HCT116 (cell line): Measurements from ENCODE around the gene STOX2. TPM values are rescaled to one million over a fixed set of nuclear protein-coding genes. Genes with fewer than 3 reads are reported as not detected.

Experiments used
- ATAC-seq: fragments of 200-7000 bp; cut with Tn5 transposase; 2 replicates; pipeline ENCODE4 v1.9.1; 2020; ENCODE audit warnings: mild to moderate bottlenecking, moderate library complexity
- BruUV-seq: library from RNA; stranded (reverse); fragments of 400-500 nt; replicated peaks from 2 replicates; lab custom pipeline; 2021; lab: Mats Ljungman, UMichigan
- CTCF ChIA-PET: fragments of 300-600 bp; sonication (Branson Sonifier 250); formaldehyde crosslinking; loops from one replicate; lab custom pipeline; 2021; ENCODE audit warnings: antibody characterized with exemption; lab: Charles Lee
- POLR2A ChIA-PET: fragments of 300-600, 350-600 bp; sonication (Branson Sonifier 250); formaldehyde crosslinking; loops from one replicate; lab custom pipeline; 2021; ENCODE audit warnings: antibody characterized with exemption; lab: Charles Lee
- RAD21 ChIA-PET, 2 experiments: fragments of 300-600 bp; sonication (Branson Sonifier 250); formaldehyde crosslinking; loops; one replicate each; lab custom pipeline; 2023; ENCODE audit warnings: low total read pairs in 2 of 2; ENCODE audit not compliant: uncharacterized antibody in 2 of 2, unreplicated experiment in 2 of 2, low non-redundant PET in 1 of 2; lab: Charles Lee
- DNase-seq: peaks from one replicate; pipeline ENCODE4 v3.0.0-alpha.2; 2010; ENCODE audit warnings: low read depth, low spot score
- H2AFZ ChIP-seq: fragments of 200-600 bp; shearing (Covaris generic), sonication (generic); 2 replicates; pipeline ENCODE4 v1.6.1; 2017; ENCODE audit warnings: low read depth, mixed run types, mixed read lengths, antibody characterized with exemption, low read length; ENCODE audit not compliant: poor library complexity, severe bottlenecking
- H3K27ac ChIP-seq: 2 replicates; pipeline ENCODE4 v1.5.1; 2012; ENCODE audit warnings: low read depth, low read length
- H3K27me3 ChIP-seq: fragments of 200-600 bp; sonication (generic); 2 replicates; pipeline ENCODE4 v1.6.1; 2016; ENCODE audit warnings: mixed run types, low read length, mixed read lengths; ENCODE audit not compliant: insufficient read depth
- H3K36me3 ChIP-seq, 2 experiments: fragments of 200-500 bp in 1 of 2; fragments of 200-600 bp in 1 of 2; sonication (Bioruptor generic) in 1 of 2; sonication (generic) in 1 of 2; 2 replicates each; pipeline versions ENCODE4 v1.5.1 to v1.6.1; 2014 to 2016; ENCODE audit warnings: low read length in 2 of 2, inconsistent platforms in 1 of 2, mixed read lengths in 1 of 2, mixed run types in 1 of 2; ENCODE audit not compliant: insufficient read depth in 2 of 2, control insufficient read depth in 1 of 2
- H3K4me1 ChIP-seq, 2 experiments: fragments of 200-600 bp in 1 of 2; sonication (generic) in 1 of 2; 2 replicates each; pipeline versions ENCODE4 v1.5.1 to v1.6.1; 2012 to 2017; ENCODE audit warnings: low read length in 2 of 2, inconsistent platforms in 1 of 2, mild to moderate bottlenecking in 1 of 2, mixed read lengths in 1 of 2, mixed run types in 1 of 2, moderate library complexity in 1 of 2; ENCODE audit not compliant: insufficient read depth in 2 of 2, control insufficient read depth in 1 of 2
- H3K4me2 ChIP-seq: fragments of 200-600 bp; sonication (generic); 2 replicates; pipeline ENCODE4 v1.6.1; 2017; ENCODE audit warnings: mixed run types, low read length, mixed read lengths
- H3K4me3 ChIP-seq, 2 experiments: fragments of 200-600 bp in 1 of 2; sonication (generic) in 1 of 2; replicated peaks in 1 of 2; 2 replicates each; pipeline ENCODE4 v1.5.1; 2011 to 2016; ENCODE audit warnings: low read length in 2 of 2, control low read depth in 1 of 2, low read depth in 1 of 2, mild to moderate bottlenecking in 1 of 2, mixed read lengths in 1 of 2, mixed run types in 1 of 2
- H3K79me2 ChIP-seq: fragments of 200-600 bp; sonication (generic); 2 replicates; pipeline ENCODE4 v1.6.1; 2017; ENCODE audit warnings: mild to moderate bottlenecking, mixed run types, low read length, moderate library complexity, mixed read lengths; ENCODE audit not compliant: insufficient read depth
- H3K9ac ChIP-seq: fragments of 200-600 bp; sonication (generic); 2 replicates; pipeline ENCODE4 v1.6.1; 2016; ENCODE audit warnings: low read length, mixed read lengths
- H3K9me2 ChIP-seq: fragments of 200-600 bp; sonication (generic), shearing (Covaris generic); 2 replicates; pipeline ENCODE4 v1.6.1; 2017; ENCODE audit warnings: mixed run types, mild to moderate bottlenecking, moderate library complexity; ENCODE audit not compliant: insufficient read depth
- H3K9me3 ChIP-seq, 2 experiments: fragments of 200-500 bp in 1 of 2; fragments of 200-600 bp in 1 of 2; sonication (Bioruptor generic) in 1 of 2; sonication (generic) in 1 of 2; 2 replicates each; pipeline ENCODE4 v1.6.1; 2014 to 2017; ENCODE audit warnings: low read length in 2 of 2, mixed read lengths in 2 of 2, inconsistent platforms in 1 of 2, low read depth in 1 of 2, mild to moderate bottlenecking in 1 of 2, mixed run types in 1 of 2, moderate library complexity in 1 of 2; ENCODE audit not compliant: control insufficient read depth in 1 of 2, insufficient read depth in 1 of 2
- H4K20me1 ChIP-seq: fragments of 200-600 bp; sonication (generic), shearing (Covaris generic); 2 replicates; pipeline ENCODE4 v1.6.1; 2017; ENCODE audit warnings: mixed run types, mild to moderate bottlenecking, moderate library complexity; ENCODE audit not compliant: insufficient read depth
- CBX3 ChIP-seq: IDR thresholded peaks from 2 replicates; pipeline ENCODE4 v1.6.1; 2012; ENCODE audit warnings: low read depth
- CEBPB ChIP-seq: IDR thresholded peaks from 2 replicates; pipeline ENCODE4 v1.6.1; 2012; ENCODE audit warnings: low read depth
- EGR1 ChIP-seq: IDR thresholded peaks from 2 replicates; pipeline ENCODE4 v1.6.1; 2012; ENCODE audit warnings: low read depth
- EZH2 ChIP-seq: fragments of 200-600 bp; sonication (generic); IDR thresholded peaks from 2 replicates; pipeline ENCODE4 v1.6.1; 2017; ENCODE audit warnings: antibody characterized with exemption, mixed run types
- EZH2phosphoT487 ChIP-seq: fragments of 200-600 bp; IDR thresholded peaks from 2 replicates; pipeline ENCODE4 v1.6.1; 2018; ENCODE audit warnings: antibody characterized with exemption, borderline replicate concordance
- FOSL1 ChIP-seq: IDR thresholded peaks from 2 replicates; pipeline ENCODE4 v1.6.1; 2012; ENCODE audit warnings: low read depth
- JUND ChIP-seq: IDR thresholded peaks from 2 replicates; pipeline ENCODE4 v1.6.1; 2012
- POLR2A ChIP-seq: IDR thresholded peaks from 2 replicates; pipeline ENCODE4 v1.7.0; 2011; ENCODE audit warnings: borderline replicate concordance; ENCODE audit not compliant: insufficient read depth, insufficient read length; ENCODE audit errors: extremely low read depth
- POLR2AphosphoS5 ChIP-seq: IDR thresholded peaks from 2 replicates; pipeline ENCODE4 v1.6.1; 2011; ENCODE audit warnings: mild to moderate bottlenecking, low read depth, low read length, moderate library complexity
- SIN3A ChIP-seq: IDR thresholded peaks from 2 replicates; pipeline ENCODE4 v1.6.1; 2012; ENCODE audit warnings: low read depth
- SP1 ChIP-seq: IDR thresholded peaks from 2 replicates; pipeline ENCODE4 v1.6.1; 2012; ENCODE audit warnings: low read depth
- SRF ChIP-seq: IDR thresholded peaks from 2 replicates; pipeline ENCODE4 v1.6.1; 2012; ENCODE audit warnings: low read depth
- YY1 ChIP-seq: IDR thresholded peaks from 2 replicates; pipeline ENCODE4 v1.6.1; 2011; ENCODE audit warnings: low read length, low read depth, moderate library complexity, mild to moderate bottlenecking; ENCODE audit not compliant: insufficient replicate concordance; ENCODE audit errors: extremely low read depth
- ZFX ChIP-seq: fragments of 450-650 bp; IDR thresholded peaks from 2 replicates; pipeline ENCODE4 v1.6.1; 2017
- ZNF274 ChIP-seq: fragments of 200-500 bp; sonication (Bioruptor generic); IDR thresholded peaks from 2 replicates; pipeline ENCODE4 v1.6.1; 2014; ENCODE audit warnings: mild to moderate bottlenecking, low read depth, low read length, inconsistent platforms
- intact Hi-C: fragments of 100-400 bp; cut with micrococcal nuclease; formaldehyde crosslinking; loops from 2 replicates; pipeline ENCODE4 v1.10.0; 2022
- total RNA-seq: library from RNA; stranded (reverse); gene quantifications from one replicate; pipeline ENCODE4 v1.2.1, GENCODE V29; 2021; ENCODE audit not compliant: unreplicated experiment
- TF ChIP-seq, protein P1 (sequence below): IDR thresholded peaks from 2 replicates; pipeline ENCODE4 v1.6.1; 2012
- TF ChIP-seq, protein P2 (sequence below): IDR thresholded peaks from 2 replicates; pipeline ENCODE4 v1.6.1; 2012
- TF ChIP-seq, protein P3 (sequence below): IDR thresholded peaks from 2 replicates; pipeline ENCODE4 v1.6.1; 2011; ENCODE audit warnings: mild to moderate bottlenecking, low read length, moderate library complexity; ENCODE audit not compliant: insufficient replicate concordance; ENCODE audit errors: extremely low read depth
- TF ChIP-seq, protein P4 (sequence below): IDR thresholded peaks from 2 replicates; pipeline ENCODE4 v1.6.1; 2012; ENCODE audit warnings: low read depth
- TF ChIP-seq, protein P5 (sequence below), 3 experiments: fragments of 200-600 bp in 1 of 3; sonication (generic) in 1 of 3; IDR thresholded peaks in 2 of 3; conservative IDR thresholded peaks in 1 of 3; 2 replicates each; pipeline ENCODE4 v1.5.1; 2012 to 2017; ENCODE audit warnings: low read depth in 2 of 3, low read length in 2 of 3, antibody characterized with exemption in 1 of 3, borderline replicate concordance in 1 of 3, control low read depth in 1 of 3, mild to moderate bottlenecking in 1 of 3, mixed read lengths in 1 of 3, mixed run types in 1 of 3, moderate library complexity in 1 of 3; ENCODE audit not compliant: insufficient read depth in 1 of 3

STOX2 gene
- total RNA-seq, 1 experiment from 2014 or later, result 6.3 TPM

DNA sequence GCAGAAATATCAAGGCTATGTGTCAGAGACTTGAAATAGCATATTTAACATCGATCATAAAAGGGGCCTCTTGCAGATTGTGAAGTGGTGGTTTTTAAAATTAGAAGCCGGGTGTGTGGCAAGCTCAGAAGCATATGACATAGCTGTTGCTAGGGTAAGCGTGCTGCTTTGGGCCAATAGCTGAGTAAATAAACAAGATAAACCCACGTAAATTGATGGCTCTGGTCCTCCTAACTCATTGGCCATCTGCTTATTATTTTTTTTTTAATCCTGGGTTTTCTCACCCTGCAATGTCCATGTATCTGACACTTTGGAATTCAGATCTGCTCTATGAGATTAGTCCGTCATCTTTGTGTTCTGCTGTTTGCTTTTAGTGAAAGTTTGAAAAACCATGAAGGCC is 32.6 kb upstream of the STOX2 start:
- H3K27me3 ChIP-seq, result no peaks in the 10 kb centered on the region
- ATAC-seq (no peak), DNase-seq (no peak)
- no peaks in the 10 kb centered on the region for H3K79me2 ChIP-seq
- CTCF ChIA-PET, result no interaction called here
- H3K27ac ChIP-seq, result no peak overlapping the region
- TF ChIP-seq YY1, result no peak
- TF ChIP-seq, protein P1, sequence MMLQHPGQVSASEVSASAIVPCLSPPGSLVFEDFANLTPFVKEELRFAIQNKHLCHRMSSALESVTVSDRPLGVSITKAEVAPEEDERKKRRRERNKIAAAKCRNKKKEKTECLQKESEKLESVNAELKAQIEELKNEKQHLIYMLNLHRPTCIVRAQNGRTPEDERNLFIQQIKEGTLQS, result no peak
- TF ChIP-seq JUND, result no peak
- TF ChIP-seq, protein P2, sequence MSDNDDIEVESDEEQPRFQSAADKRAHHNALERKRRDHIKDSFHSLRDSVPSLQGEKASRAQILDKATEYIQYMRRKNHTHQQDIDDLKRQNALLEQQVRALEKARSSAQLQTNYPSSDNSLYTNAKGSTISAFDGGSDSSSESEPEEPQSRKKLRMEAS, result no peak
- TF ChIP-seq FOSL1, result no peak
- TF ChIP-seq SIN3A, result no peak
- no peak for TF ChIP-seq SP1
- no peak for TF ChIP-seq EGR1
- no peak for TF ChIP-seq CEBPB
- TF ChIP-seq, protein P3, sequence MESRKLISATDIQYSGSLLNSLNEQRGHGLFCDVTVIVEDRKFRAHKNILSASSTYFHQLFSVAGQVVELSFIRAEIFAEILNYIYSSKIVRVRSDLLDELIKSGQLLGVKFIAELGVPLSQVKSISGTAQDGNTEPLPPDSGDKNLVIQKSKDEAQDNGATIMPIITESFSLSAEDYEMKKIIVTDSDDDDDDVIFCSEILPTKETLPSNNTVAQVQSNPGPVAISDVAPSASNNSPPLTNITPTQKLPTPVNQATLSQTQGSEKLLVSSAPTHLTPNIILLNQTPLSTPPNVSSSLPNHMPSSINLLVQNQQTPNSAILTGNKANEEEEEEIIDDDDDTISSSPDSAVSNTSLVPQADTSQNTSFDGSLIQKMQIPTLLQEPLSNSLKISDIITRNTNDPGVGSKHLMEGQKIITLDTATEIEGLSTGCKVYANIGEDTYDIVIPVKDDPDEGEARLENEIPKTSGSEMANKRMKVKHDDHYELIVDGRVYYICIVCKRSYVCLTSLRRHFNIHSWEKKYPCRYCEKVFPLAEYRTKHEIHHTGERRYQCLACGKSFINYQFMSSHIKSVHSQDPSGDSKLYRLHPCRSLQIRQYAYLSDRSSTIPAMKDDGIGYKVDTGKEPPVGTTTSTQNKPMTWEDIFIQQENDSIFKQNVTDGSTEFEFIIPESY, result no peak
- TF ChIP-seq, protein P4, sequence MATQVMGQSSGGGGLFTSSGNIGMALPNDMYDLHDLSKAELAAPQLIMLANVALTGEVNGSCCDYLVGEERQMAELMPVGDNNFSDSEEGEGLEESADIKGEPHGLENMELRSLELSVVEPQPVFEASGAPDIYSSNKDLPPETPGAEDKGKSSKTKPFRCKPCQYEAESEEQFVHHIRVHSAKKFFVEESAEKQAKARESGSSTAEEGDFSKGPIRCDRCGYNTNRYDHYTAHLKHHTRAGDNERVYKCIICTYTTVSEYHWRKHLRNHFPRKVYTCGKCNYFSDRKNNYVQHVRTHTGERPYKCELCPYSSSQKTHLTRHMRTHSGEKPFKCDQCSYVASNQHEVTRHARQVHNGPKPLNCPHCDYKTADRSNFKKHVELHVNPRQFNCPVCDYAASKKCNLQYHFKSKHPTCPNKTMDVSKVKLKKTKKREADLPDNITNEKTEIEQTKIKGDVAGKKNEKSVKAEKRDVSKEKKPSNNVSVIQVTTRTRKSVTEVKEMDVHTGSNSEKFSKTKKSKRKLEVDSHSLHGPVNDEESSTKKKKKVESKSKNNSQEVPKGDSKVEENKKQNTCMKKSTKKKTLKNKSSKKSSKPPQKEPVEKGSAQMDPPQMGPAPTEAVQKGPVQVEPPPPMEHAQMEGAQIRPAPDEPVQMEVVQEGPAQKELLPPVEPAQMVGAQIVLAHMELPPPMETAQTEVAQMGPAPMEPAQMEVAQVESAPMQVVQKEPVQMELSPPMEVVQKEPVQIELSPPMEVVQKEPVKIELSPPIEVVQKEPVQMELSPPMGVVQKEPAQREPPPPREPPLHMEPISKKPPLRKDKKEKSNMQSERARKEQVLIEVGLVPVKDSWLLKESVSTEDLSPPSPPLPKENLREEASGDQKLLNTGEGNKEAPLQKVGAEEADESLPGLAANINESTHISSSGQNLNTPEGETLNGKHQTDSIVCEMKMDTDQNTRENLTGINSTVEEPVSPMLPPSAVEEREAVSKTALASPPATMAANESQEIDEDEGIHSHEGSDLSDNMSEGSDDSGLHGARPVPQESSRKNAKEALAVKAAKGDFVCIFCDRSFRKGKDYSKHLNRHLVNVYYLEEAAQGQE, result no peak
- TF ChIP-seq, protein P5, sequence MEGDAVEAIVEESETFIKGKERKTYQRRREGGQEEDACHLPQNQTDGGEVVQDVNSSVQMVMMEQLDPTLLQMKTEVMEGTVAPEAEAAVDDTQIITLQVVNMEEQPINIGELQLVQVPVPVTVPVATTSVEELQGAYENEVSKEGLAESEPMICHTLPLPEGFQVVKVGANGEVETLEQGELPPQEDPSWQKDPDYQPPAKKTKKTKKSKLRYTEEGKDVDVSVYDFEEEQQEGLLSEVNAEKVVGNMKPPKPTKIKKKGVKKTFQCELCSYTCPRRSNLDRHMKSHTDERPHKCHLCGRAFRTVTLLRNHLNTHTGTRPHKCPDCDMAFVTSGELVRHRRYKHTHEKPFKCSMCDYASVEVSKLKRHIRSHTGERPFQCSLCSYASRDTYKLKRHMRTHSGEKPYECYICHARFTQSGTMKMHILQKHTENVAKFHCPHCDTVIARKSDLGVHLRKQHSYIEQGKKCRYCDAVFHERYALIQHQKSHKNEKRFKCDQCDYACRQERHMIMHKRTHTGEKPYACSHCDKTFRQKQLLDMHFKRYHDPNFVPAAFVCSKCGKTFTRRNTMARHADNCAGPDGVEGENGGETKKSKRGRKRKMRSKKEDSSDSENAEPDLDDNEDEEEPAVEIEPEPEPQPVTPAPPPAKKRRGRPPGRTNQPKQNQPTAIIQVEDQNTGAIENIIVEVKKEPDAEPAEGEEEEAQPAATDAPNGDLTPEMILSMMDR (IDR thresholded peaks at IDR 0.05 in 2 of 3, conservative IDR thresholded peaks at IDR 0.05 in 1 of 3; ENCODE audit: borderline replicate concordance in 1 of 3, insufficient read depth in 1 of 3, low read depth in 2 of 3, low read length in 2 of 3), result no peak
- no peak for TF ChIP-seq POLR2AphosphoS5
- TF ChIP-seq ZFX, result no peak
- TF ChIP-seq EZH2, result no peak
- no peak for TF ChIP-seq ZNF274
- TF ChIP-seq SRF, result no peak
- no peak for TF ChIP-seq EZH2phosphoT487
- no peak for TF ChIP-seq POLR2A
- TF ChIP-seq CBX3, result no peak
- no peak overlapping the region for H2AFZ ChIP-seq
- intact Hi-C loops, result no loop called here
- H3K4me2 ChIP-seq, result no peak overlapping the region
- RAD21 ChIA-PET, result no interaction called here
- H3K9ac ChIP-seq, result no peak overlapping the region
- no peaks in the 10 kb centered on the region for H4K20me1 ChIP-seq
- H3K9me2 ChIP-seq, result no peaks in the 10 kb centered on the region
- H3K9me3 ChIP-seq, result no peaks in the 10 kb centered on the region
- no peaks in the 10 kb centered on the region for H3K36me3 ChIP-seq
- POLR2A ChIA-PET, result no interaction called here
- no peaks in the 10 kb centered on the region for H3K4me1 ChIP-seq
- BruUV-seq, result no TSS peak
- H3K4me3 ChIP-seq, result no peak overlapping the region
